Upper lobe of right lung (tissue), 1 donor: ENCODE results near the gene LEPR. TPM values are rescaled to one million over a fixed set of nuclear protein-coding genes. Genes with fewer than 3 reads are reported as not detected.
A peak's percentile ranks its signal among the peaks of the same experiment; 100 is the strongest.

Experiments used
- ATAC-seq: fragments of 200-7000 bp; cut with Tn5 transposase; one replicate; pipeline ENCODE4 v1.9.1; 2020; ENCODE audit warnings: mild to moderate bottlenecking, moderate library complexity
- DNase-seq: peaks from one replicate; pipeline ENCODE4 v3.0.0-alpha.2; 2020
- H3K27ac ChIP-seq: fragments of 200-600 bp; one replicate; pipeline ENCODE4 v1.8.0; 2022
- H3K27me3 ChIP-seq: fragments of 200-600 bp; one replicate; pipeline ENCODE4 v1.8.0; 2022; ENCODE audit warnings: mild to moderate bottlenecking
- H3K36me3 ChIP-seq: fragments of 200-600 bp; one replicate; pipeline ENCODE4 v1.8.0; 2022
- H3K4me1 ChIP-seq: fragments of 200-600 bp; one replicate; pipeline ENCODE4 v1.8.0; 2022
- H3K4me3 ChIP-seq: fragments of 200-600 bp; one replicate; pipeline ENCODE4 v1.8.0; 2022; ENCODE audit warnings: mild to moderate bottlenecking
- H3K9me3 ChIP-seq: fragments of 200-600 bp; one replicate; pipeline ENCODE4 v1.8.0; 2022
- intact Hi-C: fragments of 100-400 bp; cut with DNase I; formaldehyde crosslinking; loops from one replicate; pipeline ENCODE4 v1.11.0; 2022
- total RNA-seq: library from RNA; stranded (reverse); fragmentation: NEBNext Ultra II Directional; extraction: Animal tissue kit (Norgen Biotek cat#: 25700); gene quantifications from one replicate; pipeline ENCODE4 v1.2.1, GENCODE V29; 2021
- TF ChIP-seq, protein P1 (sequence below): fragments of 200-600 bp; IDR thresholded peaks from one replicate; pipeline ENCODE4 v1.8.0; 2022; ENCODE audit warnings: antibody characterized with exemption
- donor health status: DM: no; HTN: yes; CAD: no; lungs with severe emphysema.

LEPR gene
- total RNA-seq, 1 donor from 2014 or later = 38.0 TPM

- Histone ChIP-seq H3K36me3 (no peaks in the 10 kb centered on the region), H3K9me3 (no peaks in the 10 kb centered on the region), H3K4me3 (no peak overlapping the region), H3K4me1 (no peaks in the 10 kb centered on the region), H3K27me3 (no peaks in the 10 kb centered on the region), H3K27ac (no peak overlapping the region)
- TF ChIP-seq, protein P1, sequence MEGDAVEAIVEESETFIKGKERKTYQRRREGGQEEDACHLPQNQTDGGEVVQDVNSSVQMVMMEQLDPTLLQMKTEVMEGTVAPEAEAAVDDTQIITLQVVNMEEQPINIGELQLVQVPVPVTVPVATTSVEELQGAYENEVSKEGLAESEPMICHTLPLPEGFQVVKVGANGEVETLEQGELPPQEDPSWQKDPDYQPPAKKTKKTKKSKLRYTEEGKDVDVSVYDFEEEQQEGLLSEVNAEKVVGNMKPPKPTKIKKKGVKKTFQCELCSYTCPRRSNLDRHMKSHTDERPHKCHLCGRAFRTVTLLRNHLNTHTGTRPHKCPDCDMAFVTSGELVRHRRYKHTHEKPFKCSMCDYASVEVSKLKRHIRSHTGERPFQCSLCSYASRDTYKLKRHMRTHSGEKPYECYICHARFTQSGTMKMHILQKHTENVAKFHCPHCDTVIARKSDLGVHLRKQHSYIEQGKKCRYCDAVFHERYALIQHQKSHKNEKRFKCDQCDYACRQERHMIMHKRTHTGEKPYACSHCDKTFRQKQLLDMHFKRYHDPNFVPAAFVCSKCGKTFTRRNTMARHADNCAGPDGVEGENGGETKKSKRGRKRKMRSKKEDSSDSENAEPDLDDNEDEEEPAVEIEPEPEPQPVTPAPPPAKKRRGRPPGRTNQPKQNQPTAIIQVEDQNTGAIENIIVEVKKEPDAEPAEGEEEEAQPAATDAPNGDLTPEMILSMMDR = no peak
- no peak for DNase-seq
- intact Hi-C loops = no loop called here
- no peak for ATAC-seq
Measured at GRCh38 chr1:65393928-65394327, 26.5 kb upstream of the LEPR start.

DNA sequence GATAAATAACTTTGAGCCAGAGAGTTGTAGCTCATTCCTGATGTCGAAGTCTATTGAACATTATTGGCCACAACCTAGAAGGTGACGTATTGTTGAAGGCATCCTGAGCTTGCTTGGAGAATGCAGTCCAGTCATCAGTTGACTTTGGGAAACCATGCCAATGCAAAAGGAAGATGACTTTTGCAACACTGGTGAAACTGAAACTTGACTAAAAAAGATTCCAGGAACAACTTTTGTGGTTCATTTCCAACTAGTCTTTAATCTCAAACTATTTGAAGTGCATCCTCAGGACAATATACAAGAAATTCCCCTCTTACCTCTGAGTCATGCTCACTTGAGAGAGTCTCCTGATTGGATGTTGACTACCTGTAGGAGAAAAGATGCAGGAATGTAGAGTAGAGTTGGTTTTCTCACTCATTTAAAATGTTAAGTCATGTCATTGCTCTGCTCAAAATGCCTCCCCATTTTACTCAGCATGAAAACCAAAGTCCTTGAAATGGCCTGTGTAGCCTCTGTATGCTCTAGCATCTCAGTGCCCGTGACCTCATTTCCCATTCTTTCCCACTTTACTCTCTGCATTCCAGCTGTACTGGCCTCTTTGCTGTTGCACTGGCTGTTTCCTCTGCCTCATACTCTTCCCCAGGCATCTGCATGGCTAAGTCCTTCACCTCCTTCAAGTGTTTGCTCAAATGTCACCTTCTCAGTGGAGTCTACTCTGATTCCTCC lies 24.4 kb upstream of the LEPR start:
- ATAC-seq (peak; percentile 88), DNase-seq (no peak)
- Histone ChIP-seq H3K36me3 (no peaks in the 10 kb centered on the region), H3K4me1 (no peaks in the 10 kb centered on the region), H3K27me3 (no peaks in the 10 kb centered on the region), H3K9me3 (no peaks in the 10 kb centered on the region), H3K4me3 (no peak overlapping the region), H3K27ac (no peak overlapping the region)
- intact Hi-C loops = no loop called here
- TF ChIP-seq, protein P1 = no peak

GRCh38 chr1:65398083-65398482 lies 22.4 kb upstream of the LEPR start:
- no peaks in the 10 kb centered on the region for H3K27me3 ChIP-seq
- H3K4me1 ChIP-seq = no peaks in the 10 kb centered on the region
- H3K36me3 ChIP-seq = no peaks in the 10 kb centered on the region
- intact Hi-C loops = no loop called here
- no peak for ATAC-seq
- H3K27ac ChIP-seq = no peak overlapping the region
- no peaks in the 10 kb centered on the region for H3K9me3 ChIP-seq
- DNase-seq = no peak
- TF ChIP-seq, protein P1 = no peak
- no peak overlapping the region for H3K4me3 ChIP-seq

- H3K36me3 ChIP-seq = no peaks in the 10 kb centered on the region
- TF ChIP-seq, protein P1 = no peak
- no peaks in the 10 kb centered on the region for H3K4me1 ChIP-seq
- no peak overlapping the region for H3K4me3 ChIP-seq
- H3K27me3 ChIP-seq = no peaks in the 10 kb centered on the region
- intact Hi-C loops = no loop called here
- no peak overlapping the region for H3K27ac ChIP-seq
- ATAC-seq (no peak), DNase-seq (no peak)
- no peaks in the 10 kb centered on the region for H3K9me3 ChIP-seq
Measured at GRCh38 chr1:65399003-65399402, 21.5 kb upstream of the LEPR start.

GRCh38 chr1:65401612-65402011 lies 18.9 kb upstream of the LEPR start:
- H3K27ac ChIP-seq = no peak overlapping the region
- H3K4me1 ChIP-seq = no peaks in the 10 kb centered on the region
- H3K9me3 ChIP-seq = no peaks in the 10 kb centered on the region
- ATAC-seq = no peak
- DNase-seq = no peak
- intact Hi-C loops = no loop called here
- TF ChIP-seq, protein P1 = no peak
- no peaks in the 10 kb centered on the region for H3K27me3 ChIP-seq
- H3K4me3 ChIP-seq = no peak overlapping the region
- H3K36me3 ChIP-seq = no peaks in the 10 kb centered on the region

GRCh38 chr1:65404941-65405340 lies 15.5 kb upstream of the LEPR start:
- Histone ChIP-seq H3K27ac (no peak overlapping the region), H3K4me3 (no peak overlapping the region), H3K9me3 (no peaks in the 10 kb centered on the region), H3K4me1 (no peaks in the 10 kb centered on the region), H3K27me3 (no peaks in the 10 kb centered on the region), H3K36me3 (no peaks in the 10 kb centered on the region)
- no peak for DNase-seq
- intact Hi-C loops = no loop called here
- TF ChIP-seq, protein P1 = no peak
- no peak for ATAC-seq
